ENCODE results near the gene ADH4. TPM values are rescaled to one million over a fixed set of nuclear protein-coding genes. Genes with fewer than 3 reads are reported as not detected.

Gene ADH4
- total RNA-seq, 1 experiment from 2014 or later, result not detected

GRCh38 chr4:99144587-99144986 lies 490 bp upstream of the ADH4 start:
- H3K27ac Mint-ChIP-seq, result no peak overlapping the region
- Histone ChIP-seq H2AK5ac (ENCODE audit: insufficient read length, low read length) (no peak overlapping the region), H4K5ac (ENCODE audit: insufficient read length, low read depth, low read length) (no peak overlapping the region), H2BK12ac (ENCODE audit: insufficient read length, low read depth, low read length) (no peak overlapping the region), H3K23me2 (ENCODE audit: insufficient read length, low read depth, low read length, poor library complexity, severe bottlenecking) (no peaks in the 10 kb centered on the region), H2AFZ (ENCODE audit: low read length) (no peak overlapping the region), H3K23ac (ENCODE audit: insufficient read length, low read depth, low read length) (no peak overlapping the region), H3K18ac (ENCODE audit: insufficient read length, low read depth, low read length) (no peak overlapping the region), H3K27ac (ENCODE audit: insufficient read length, low read depth, low read length) (no peak overlapping the region), H2BK20ac (ENCODE audit: low read depth, low read length, poor library complexity, severe bottlenecking) (no peak overlapping the region), H4K8ac (replicated peaks; ENCODE audit: insufficient read length, low read depth, low read length) (no peak overlapping the region), H3K4me2 (ENCODE audit: insufficient read depth, insufficient read length, low read length) (no peak overlapping the region), H3K4me1 (ENCODE audit: insufficient read depth, low read length) (no peaks in the 10 kb centered on the region), H2BK15ac (ENCODE audit: low read depth, low read length) (no peak overlapping the region), H3K4ac (ENCODE audit: low read depth, low read length) (no peak overlapping the region), H4K91ac (ENCODE audit: insufficient read length, low read depth, low read length) (no peak overlapping the region), H4K20me1 (ENCODE audit: control insufficient read depth, insufficient read depth, insufficient read length) (no peaks in the 10 kb centered on the region), H3K9me3 (ENCODE audit: control insufficient read depth, low read depth, low read length) (peaks cover 4% of the 10 kb centered on the region), H3K14ac (ENCODE audit: insufficient read depth, low read length) (no peak overlapping the region), H2BK5ac (ENCODE audit: insufficient read length, low read length) (no peak overlapping the region), H2BK120ac (ENCODE audit: low read depth, low read length, poor library complexity, severe bottlenecking) (no peak overlapping the region), H3K79me2 (ENCODE audit: insufficient read depth, low read length) (no peaks in the 10 kb centered on the region), H3K9ac (ENCODE audit: extremely low read depth, insufficient read length, low read length) (no peak overlapping the region), H3K79me1 (ENCODE audit: insufficient read depth, low read depth, low read length, poor library complexity, severe bottlenecking) (no peaks in the 10 kb centered on the region), H3T11ph (ENCODE audit: low read length) (no peak overlapping the region), H3K27me3 (ENCODE audit: insufficient read depth, low read length) (no peaks in the 10 kb centered on the region), H3K56ac (ENCODE audit: insufficient read length, low read depth, low read length) (no peak overlapping the region)
- WGBS (ENCODE audit: extremely low coverage, insufficient read length, low lambda C conversion rate), result no CpG with 5 or more reads among the region's 1 CpG
- peaks cover 2 to 7% of the 10 kb centered on the region in 2 experiments for H3K9me3 Mint-ChIP-seq
- H3K4me3 Mint-ChIP-seq, result no peak overlapping the region
- no peak for DNase-seq
- H3K36me3 Mint-ChIP-seq (ENCODE audit: insufficient read depth in 1 of 3, low read depth in 3 of 3), result peaks cover 0 to 4% (median 3%) of the 10 kb centered on the region in 3 experiments; a peak in 6 of 7 replicates
- TF ChIP-seq CTCF (conservative IDR thresholded peaks at IDR 0.05), result no peak
- H3K27me3 Mint-ChIP-seq (ENCODE audit: low read depth), result no peaks in the 10 kb centered on the region
- H3K4me1 Mint-ChIP-seq, result peaks cover 2 to 4% of the 10 kb centered on the region in 2 experiments
